ENCODE results near the gene SPRYD3.

SPRYD3 gene

DNA sequence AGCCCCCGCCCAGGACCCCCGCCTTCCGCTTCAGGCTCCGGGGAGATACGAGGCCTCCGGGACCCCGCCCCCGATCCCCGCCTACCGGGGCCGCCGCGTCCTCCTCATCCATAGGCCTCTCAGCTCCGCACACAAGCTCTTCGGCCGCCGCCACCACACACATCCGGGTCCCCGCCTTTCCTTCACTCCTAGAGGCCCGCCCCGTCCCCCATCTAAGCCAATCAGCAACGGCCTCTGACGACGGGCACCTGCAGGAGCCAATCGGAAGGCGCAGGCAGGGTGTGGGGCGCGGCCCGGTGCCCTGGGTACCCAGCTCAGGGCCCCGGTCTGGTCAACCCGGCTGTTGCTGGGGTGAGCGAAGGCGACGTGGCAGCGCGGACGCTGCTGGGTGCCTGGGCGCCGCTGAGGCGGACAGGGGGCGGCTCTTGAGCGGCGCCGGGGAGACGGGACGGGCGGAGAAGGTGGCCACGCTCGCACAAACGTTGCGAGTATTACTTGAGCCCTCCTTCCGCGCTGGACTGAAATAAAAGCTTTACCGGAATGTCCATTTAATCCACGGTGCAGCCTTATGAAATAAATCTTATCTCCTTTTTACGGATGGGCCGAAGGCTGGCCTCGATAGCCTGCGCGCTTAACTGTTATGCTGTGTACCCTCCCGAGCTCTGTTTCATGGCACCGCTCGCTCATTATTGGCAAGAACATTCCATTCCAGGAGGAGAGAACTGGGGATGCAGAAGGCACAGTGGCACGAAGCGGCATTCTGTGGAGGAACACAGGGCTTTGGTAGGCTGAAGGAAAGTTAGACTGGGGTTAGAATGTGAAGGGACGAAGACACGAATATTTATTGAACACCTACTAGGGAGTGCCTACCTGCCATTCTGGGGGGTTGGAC, at the start of gene SPRYD3:
TSS of gene SPRYD3 (minus strand) at position 165 of the 892 bp plus-strand sequence. CDS start at position 108, 57 bp downstream.
- TF ChIP-seq GATA3 (IDR thresholded peaks at IDR 0.05; ENCODE audit: low read depth, low read length) = no peak
- TF ChIP-seq GATA2 (IDR thresholded peaks at IDR 0.05; ENCODE audit: low read depth, low read length) = no peak

- no peak for TF ChIP-seq GATA3 (IDR thresholded peaks at IDR 0.05; ENCODE audit: low read depth, low read length)
- no peak for TF ChIP-seq GATA2 (IDR thresholded peaks at IDR 0.05; ENCODE audit: low read depth, low read length)
Measured at GRCh38 chr12:53127169-53127568, 48.0 kb upstream of the SPRYD3 start.

- TF ChIP-seq GATA3 (IDR thresholded peaks at IDR 0.05; ENCODE audit: low read depth, low read length) (no peak), GATA2 (IDR thresholded peaks at IDR 0.05; ENCODE audit: low read depth, low read length) (no peak)
Measured at GRCh38 chr12:53124352-53124723, 45.1 kb upstream of the SPRYD3 start.

- no peak for TF ChIP-seq GATA2 (IDR thresholded peaks at IDR 0.05; ENCODE audit: low read depth, low read length)
- no peak for TF ChIP-seq GATA3 (IDR thresholded peaks at IDR 0.05; ENCODE audit: low read depth, low read length)
Measured at GRCh38 chr12:53123578-53124351, 44.6 kb upstream of the SPRYD3 start.

DNA sequence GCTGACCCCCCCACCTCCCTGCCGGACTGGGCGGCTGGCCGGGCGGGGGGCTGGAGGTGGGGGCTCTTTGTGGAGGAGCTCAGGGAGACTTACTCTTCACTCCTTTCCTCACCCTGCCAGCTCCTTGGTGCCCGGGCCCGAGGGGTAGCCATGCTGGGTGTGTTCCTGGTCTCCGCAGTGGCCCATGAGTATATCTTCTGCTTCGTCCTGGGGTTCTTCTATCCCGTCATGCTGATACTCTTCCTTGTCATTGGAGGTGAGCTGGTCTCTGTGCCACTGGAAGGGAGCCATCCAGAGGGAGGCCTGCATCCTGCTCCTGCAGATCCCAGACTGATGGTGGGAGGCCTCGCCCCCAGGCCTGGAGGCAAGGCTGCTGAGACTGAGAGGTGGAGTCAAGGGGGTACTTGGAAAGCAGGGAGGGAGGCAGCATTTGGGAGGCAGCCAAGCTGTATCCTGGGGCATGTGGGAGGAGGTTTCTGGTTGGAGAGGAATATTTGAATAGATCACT, 43.8 kb upstream of the SPRYD3 start:
- no peak for TF ChIP-seq GATA3 (IDR thresholded peaks at IDR 0.05; ENCODE audit: low read depth, low read length)
- no peak for TF ChIP-seq GATA2 (IDR thresholded peaks at IDR 0.05; ENCODE audit: low read depth, low read length)

DNA sequence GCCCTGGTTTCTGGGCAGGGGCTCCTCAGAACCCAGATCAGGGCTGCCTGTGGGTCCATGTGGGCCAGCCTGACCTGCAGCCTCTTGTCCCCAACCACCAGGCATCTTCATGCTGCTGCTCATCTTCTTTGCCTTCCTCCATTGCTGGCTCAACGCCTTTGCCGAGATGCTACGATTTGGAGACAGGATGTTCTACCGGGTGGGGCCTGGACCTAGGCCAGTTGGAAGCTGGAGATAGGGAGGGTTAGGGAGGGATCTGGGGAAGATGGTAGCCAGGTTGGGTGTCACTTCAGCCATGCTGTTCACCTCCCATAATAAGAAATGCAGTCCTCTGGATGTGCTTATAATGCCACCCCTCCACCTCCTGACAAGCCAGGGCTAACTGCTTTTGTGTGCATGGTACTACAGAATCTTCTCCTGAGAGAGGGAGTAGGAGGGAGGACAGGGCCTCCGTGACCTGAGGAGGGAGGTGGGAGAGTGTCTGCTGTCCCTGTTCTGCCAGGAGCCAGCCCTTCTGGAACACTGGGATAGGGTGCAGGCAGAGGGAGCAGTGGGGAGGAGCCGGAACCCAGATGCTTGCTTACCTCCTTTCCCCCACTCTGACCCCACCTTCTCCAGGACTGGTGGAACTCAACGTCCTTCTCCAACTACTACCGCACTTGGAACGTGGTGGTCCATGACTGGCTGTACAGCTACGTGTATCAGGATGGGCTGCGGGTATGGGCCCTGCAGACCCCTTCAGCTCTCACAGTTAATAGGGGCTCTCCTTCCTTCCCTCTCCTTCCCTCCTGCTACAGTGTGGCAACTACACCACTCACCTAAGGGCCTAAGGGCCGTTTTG, 41.7 kb upstream of the SPRYD3 start:
- TF ChIP-seq GATA3 (IDR thresholded peaks at IDR 0.05; ENCODE audit: low read depth, low read length) (no peak), GATA2 (IDR thresholded peaks at IDR 0.05; ENCODE audit: low read depth, low read length) (no peak)

DNA sequence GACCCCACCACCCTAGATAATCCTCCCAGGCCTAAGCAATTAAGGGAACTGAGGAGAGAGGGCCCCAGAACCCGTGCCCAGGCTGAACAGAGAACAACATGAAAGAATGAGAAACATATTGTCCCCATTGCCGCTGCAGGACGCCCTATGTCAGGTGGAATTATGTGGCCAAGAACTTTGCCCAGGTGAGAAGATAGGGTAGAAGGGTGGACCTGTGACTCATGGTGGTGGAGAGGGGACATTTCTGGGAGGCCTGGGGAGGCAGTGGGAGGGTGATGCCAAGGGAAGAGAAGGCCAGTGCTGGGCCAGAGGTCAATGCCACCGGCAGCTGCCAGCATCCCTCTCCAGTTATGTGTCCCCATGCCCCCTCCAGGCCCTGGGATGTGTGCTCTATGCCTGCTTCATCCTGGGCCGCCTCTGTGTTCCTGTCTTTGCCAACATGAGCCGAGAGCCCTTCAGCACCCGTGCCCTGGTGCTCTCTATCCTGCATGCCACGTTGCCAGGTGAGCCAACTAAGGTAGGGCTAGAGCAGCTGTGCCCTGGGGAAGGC, 39.6 kb upstream of the SPRYD3 start:
- TF ChIP-seq GATA3 (IDR thresholded peaks at IDR 0.05; ENCODE audit: low read depth, low read length) (no peak), GATA2 (IDR thresholded peaks at IDR 0.05; ENCODE audit: low read depth, low read length) (no peak)

GRCh38 chr12:53115891-53116648, 36.9 kb upstream of the SPRYD3 start:
- TF ChIP-seq GATA3 (IDR thresholded peaks at IDR 0.05; ENCODE audit: low read depth, low read length) = no peak
- no peak for TF ChIP-seq GATA2 (IDR thresholded peaks at IDR 0.05; ENCODE audit: low read depth, low read length)

- TF ChIP-seq GATA3 (IDR thresholded peaks at IDR 0.05; ENCODE audit: low read depth, low read length) (no peak), GATA2 (IDR thresholded peaks at IDR 0.05; ENCODE audit: low read depth, low read length) (no peak)
Measured at GRCh38 chr12:53115112-53115890, 36.1 kb upstream of the SPRYD3 start.

DNA sequence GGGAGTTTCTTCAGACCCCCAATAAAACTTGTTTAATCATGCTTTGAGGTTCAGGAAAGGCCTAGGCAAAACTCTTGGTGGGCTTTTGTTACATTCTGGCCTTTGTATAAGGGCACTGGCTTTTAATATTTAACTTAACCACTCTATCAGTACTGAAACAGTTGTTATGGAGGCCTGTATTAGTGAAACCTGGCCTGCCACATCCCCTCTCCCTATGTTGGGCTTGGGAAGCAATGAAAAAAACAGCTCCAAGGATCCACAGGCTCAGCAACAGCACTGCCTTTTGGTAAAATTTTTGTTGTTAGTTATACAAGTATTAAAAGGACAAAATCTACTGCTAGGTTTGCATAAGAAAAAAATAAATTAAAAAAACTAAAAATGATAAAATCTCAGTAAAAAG, 34.8 kb upstream of the SPRYD3 start:
- TF ChIP-seq GATA3 (IDR thresholded peaks at IDR 0.05; ENCODE audit: low read depth, low read length) (no peak), GATA2 (IDR thresholded peaks at IDR 0.05; ENCODE audit: low read depth, low read length) (no peak)

- TF ChIP-seq GATA3 (IDR thresholded peaks at IDR 0.05; ENCODE audit: low read depth, low read length) (no peak), GATA2 (IDR thresholded peaks at IDR 0.05; ENCODE audit: low read depth, low read length) (no peak)
Measured at GRCh38 chr12:53113136-53113705, 34.0 kb upstream of the SPRYD3 start.

DNA sequence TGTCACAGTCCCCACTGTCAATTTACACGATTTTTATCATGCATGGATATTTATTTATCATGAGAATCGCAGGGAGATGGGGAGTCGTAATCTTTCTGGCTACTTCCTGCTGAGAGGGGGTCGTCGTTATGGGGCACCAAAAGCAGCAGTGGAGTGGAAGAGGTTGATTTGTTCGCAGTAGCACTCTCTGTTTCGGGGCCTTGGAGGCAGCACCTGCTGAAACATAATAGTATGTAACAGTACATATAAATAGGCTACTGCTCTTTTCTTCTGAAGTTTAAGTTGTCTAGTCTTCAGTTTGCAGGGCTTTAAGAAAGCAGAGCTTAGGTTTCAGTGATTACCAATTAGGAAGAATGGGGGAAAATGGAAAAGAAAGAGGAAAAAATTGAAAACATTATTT, 27.9 kb upstream of the SPRYD3 start:
- no peak for TF ChIP-seq GATA3 (IDR thresholded peaks at IDR 0.05; ENCODE audit: low read depth, low read length)
- TF ChIP-seq GATA2 (IDR thresholded peaks at IDR 0.05; ENCODE audit: low read depth, low read length) = no peak
